ENCODE measurements around the gene DLG2. TPM values are rescaled to one million over a fixed set of nuclear protein-coding genes. Genes with fewer than 3 reads are reported as not detected.

The DLG2 gene
- total and polyA plus RNA-seq, 2 of the 8 experiments (the other 6 are each of a cell fraction or from before 2014, with no cell fraction given), result 1.7 to 14.3 TPM

- Histone ChIP-seq H2BK5ac (ENCODE audit: low read depth, low read length) (no peak overlapping the region), H3K4me3 (ENCODE audit: extremely low read depth in 1 of 4, insufficient read depth in 2 of 4, low read depth in 3 of 4, low read length in 4 of 4) (no peak overlapping the region), H3K18ac (ENCODE audit: extremely low read depth, low read length) (no peak overlapping the region), H2BK20ac (ENCODE audit: low read length) (no peak overlapping the region), H3K27me3 (replicated peaks in 1 of 4; ENCODE audit: control insufficient read depth in 3 of 4, extremely low read depth in 1 of 4, insufficient read depth in 3 of 4, low read length in 3 of 4) (no peaks in the 10 kb centered on the region), H3K36me3 (ENCODE audit: control insufficient read depth in 2 of 4, insufficient read depth in 4 of 4, low read length in 3 of 4) (no peaks in the 10 kb centered on the region), H3K9me3 (ENCODE audit: insufficient read depth in 2 of 2, low read depth in 1 of 2, low read length in 1 of 2) (no peaks in the 10 kb centered on the region), H2BK15ac (ENCODE audit: low read length) (no peak overlapping the region), H3K4ac (replicated peaks; ENCODE audit: insufficient read length, low read depth, low read length) (no peak overlapping the region), H3K4me1 (replicated peaks in 1 of 4; ENCODE audit: control insufficient read depth in 3 of 4, insufficient read depth in 4 of 4, low read length in 3 of 4) (no peaks in the 10 kb centered on the region; a peak in 1 of 7 replicates), H2AFZ (ENCODE audit: low read length) (no peak overlapping the region), H3K79me1 (ENCODE audit: low read depth, low read length) (no peaks in the 10 kb centered on the region), H2BK12ac (ENCODE audit: low read depth, low read length) (no peak overlapping the region), H4K91ac (replicated peaks; ENCODE audit: insufficient read length, low read length) (no peak overlapping the region), H4K5ac (ENCODE audit: insufficient read length, low read depth, low read length) (no peak overlapping the region), H3K4me2 (ENCODE audit: insufficient read depth in 1 of 2, low read depth in 2 of 2, low read length in 2 of 2) (no peak overlapping the region), H2AK5ac (ENCODE audit: low read depth, low read length) (no peak overlapping the region), H4K20me1 (replicated peaks in 1 of 2; ENCODE audit: control insufficient read depth in 1 of 2, insufficient read depth in 2 of 2, low read length in 2 of 2) (no peaks in the 10 kb centered on the region), H3K56ac (replicated peaks; ENCODE audit: insufficient read length, low read depth, low read length) (no peak overlapping the region), H3K23me2 (ENCODE audit: low read depth, low read length) (no peaks in the 10 kb centered on the region), H2BK120ac (replicated peaks; ENCODE audit: low read depth, low read length) (no peak overlapping the region), H3K27ac (ENCODE audit: low read depth, low read length) (no peak overlapping the region), H3K9ac (replicated peaks in 1 of 4; ENCODE audit: extremely low read depth in 1 of 4, low read depth in 3 of 4, low read length in 3 of 4) (no peak overlapping the region), H4K8ac (ENCODE audit: extremely low read depth, insufficient read depth, low read length) (no peak overlapping the region), H3K14ac (ENCODE audit: insufficient read length) (no peak overlapping the region), H3K79me2 (ENCODE audit: control insufficient read depth in 1 of 2, insufficient read depth in 2 of 2, low read length in 2 of 2) (no peaks in the 10 kb centered on the region), H3K23ac (ENCODE audit: insufficient read length) (no peak overlapping the region)
- CTCF ChIA-PET (ENCODE audit: partially characterized antibody), result no interaction called here
- POLR2A ChIA-PET (ENCODE audit: partially characterized antibody), result no interaction called here
- DNase-seq (ENCODE audit: low read depth in 1 of 2, low spot score in 2 of 2) (no peak), FAIRE-seq (no peak)
- no peak for TF ChIP-seq HDAC6 (IDR thresholded peaks at IDR 0.05; ENCODE audit: low read depth, low read length)
- no peak for TF ChIP-seq CREB1 (IDR thresholded peaks at IDR 0.05)
- TF ChIP-seq ATF2 (IDR thresholded peaks at IDR 0.05; ENCODE audit: low read length), result no peak
- TF ChIP-seq RAD21 (IDR thresholded peaks at IDR 0.05 in 1 of 2, conservative IDR thresholded peaks at IDR 0.05 in 1 of 2; ENCODE audit: low read depth in 2 of 2, low read length in 2 of 2), result no peak
- TF ChIP-seq SP4 (IDR thresholded peaks at IDR 0.05; ENCODE audit: low read length), result no peak
- TF ChIP-seq FOSL1 (IDR thresholded peaks at IDR 0.05; ENCODE audit: insufficient read depth, low read depth, low read length), result no peak
- TF ChIP-seq RNF2 (IDR thresholded peaks at IDR 0.05; ENCODE audit: borderline replicate concordance, low read depth, low read length, missing control alignments, poor library complexity, severe bottlenecking), result no peak
- TF ChIP-seq RXRA (IDR thresholded peaks at IDR 0.05; ENCODE audit: insufficient read depth, low read depth, low read length), result no peak
- TF ChIP-seq EP300 (IDR thresholded peaks at IDR 0.05; ENCODE audit: borderline replicate concordance in 1 of 2, low read depth in 2 of 2, low read length in 2 of 2), result no peak
- WGBS, 2 experiments (ENCODE audit: extremely low coverage in 1 of 2, insufficient coverage in 1 of 2, insufficient read length in 1 of 2, insufficient replicate concordance in 2 of 2, low coverage in 1 of 2, low lambda C conversion rate in 2 of 2, missing lambda C conversion rate in 1 of 2), result 93% methylated on average over 2 of the region's 2 CpGs; no CpG with 5 or more reads in 1 of the 2 experiments
These were observed 511.3 kb downstream of the DLG2 start for GRCh38 chr11:85115798-85116197.
